ENCODE results near the gene GNAI3.

DNA sequence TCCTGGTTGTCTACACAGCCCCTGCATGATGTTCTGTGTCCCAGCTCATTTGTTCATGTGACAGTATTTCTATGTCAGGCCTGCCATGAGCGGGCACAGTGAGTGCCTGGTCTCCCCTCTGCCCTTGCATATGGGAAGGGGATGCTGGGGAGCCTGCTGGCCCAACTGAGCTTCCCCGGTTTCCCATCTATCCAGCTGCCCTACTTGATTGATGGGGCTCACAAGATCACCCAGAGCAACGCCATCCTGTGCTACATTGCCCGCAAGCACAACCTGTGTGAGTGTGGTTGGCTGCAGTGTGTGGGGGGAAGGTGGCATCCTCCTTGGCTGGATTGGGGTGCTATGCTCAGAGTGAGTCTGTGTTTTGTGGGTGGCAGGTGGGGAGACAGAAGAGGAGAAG, 109.0 kb downstream of the GNAI3 start:
- TF ChIP-seq, protein P1, sequence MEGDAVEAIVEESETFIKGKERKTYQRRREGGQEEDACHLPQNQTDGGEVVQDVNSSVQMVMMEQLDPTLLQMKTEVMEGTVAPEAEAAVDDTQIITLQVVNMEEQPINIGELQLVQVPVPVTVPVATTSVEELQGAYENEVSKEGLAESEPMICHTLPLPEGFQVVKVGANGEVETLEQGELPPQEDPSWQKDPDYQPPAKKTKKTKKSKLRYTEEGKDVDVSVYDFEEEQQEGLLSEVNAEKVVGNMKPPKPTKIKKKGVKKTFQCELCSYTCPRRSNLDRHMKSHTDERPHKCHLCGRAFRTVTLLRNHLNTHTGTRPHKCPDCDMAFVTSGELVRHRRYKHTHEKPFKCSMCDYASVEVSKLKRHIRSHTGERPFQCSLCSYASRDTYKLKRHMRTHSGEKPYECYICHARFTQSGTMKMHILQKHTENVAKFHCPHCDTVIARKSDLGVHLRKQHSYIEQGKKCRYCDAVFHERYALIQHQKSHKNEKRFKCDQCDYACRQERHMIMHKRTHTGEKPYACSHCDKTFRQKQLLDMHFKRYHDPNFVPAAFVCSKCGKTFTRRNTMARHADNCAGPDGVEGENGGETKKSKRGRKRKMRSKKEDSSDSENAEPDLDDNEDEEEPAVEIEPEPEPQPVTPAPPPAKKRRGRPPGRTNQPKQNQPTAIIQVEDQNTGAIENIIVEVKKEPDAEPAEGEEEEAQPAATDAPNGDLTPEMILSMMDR (conservative IDR thresholded peaks at IDR 0.05; ENCODE audit: low read depth, low read length): no peak
- no peak for TF ChIP-seq EZH2 (IDR thresholded peaks at IDR 0.05; ENCODE audit: borderline replicate concordance, low read depth, low read length, poor library complexity, severe bottlenecking)
